SIG-M5 treated with dmso at 0.1 percent for 504 hours (cell line): ENCODE measurements around the gene DMRT3.

ENCODE experiments used
- DNase-seq: peaks from one replicate; lab custom pipeline; 2025; ENCODE audit not compliant: unreplicated experiment; lab: John Stamatoyannopoulos, UW

The DMRT3 gene

GRCh38 chr9:976258-976942 is at the start of gene DMRT3:
Gene DMRT3, plus strand, starts transcription at chr9:976655. Its CDS starts 347 bp downstream, at chr9:977002.
- no peak for DNase-seq

DNA sequence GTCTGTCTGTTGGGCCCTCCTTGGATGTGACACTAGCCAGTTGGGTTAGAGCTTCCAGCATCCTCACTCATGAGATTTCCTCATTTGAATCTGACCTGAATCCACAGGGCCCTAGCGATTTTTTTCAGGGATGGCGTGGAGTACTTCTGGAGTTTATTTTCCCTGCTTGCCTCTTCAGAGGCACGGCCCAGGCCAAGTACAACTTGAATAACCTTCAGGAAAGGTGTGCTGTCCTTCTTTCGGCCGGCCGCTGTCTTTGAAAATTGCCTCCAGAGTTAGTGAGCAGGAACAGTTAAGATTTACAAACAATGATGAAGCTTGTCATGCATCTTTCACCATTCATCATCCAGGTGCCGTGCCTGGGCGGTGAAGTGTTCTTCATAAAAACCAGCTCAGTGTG is 49.5 kb upstream of the DMRT3 start:
- no peak for DNase-seq

GRCh38 chr9:928363-929042 is 48.0 kb upstream of the DMRT3 start:
- peak; percentile 26 for DNase-seq

GRCh38 chr9:929719-930118 is 46.7 kb upstream of the DMRT3 start:
- no peak for DNase-seq

- no peak for DNase-seq
Observed at GRCh38 chr9:933356-933755, 43.1 kb upstream of the DMRT3 start.

- no peak for DNase-seq
Observed at GRCh38 chr9:935348-935965, 41.0 kb upstream of the DMRT3 start.

- DNase-seq = no peak
Observed at GRCh38 chr9:942805-943580, 33.5 kb upstream of the DMRT3 start.

DNA sequence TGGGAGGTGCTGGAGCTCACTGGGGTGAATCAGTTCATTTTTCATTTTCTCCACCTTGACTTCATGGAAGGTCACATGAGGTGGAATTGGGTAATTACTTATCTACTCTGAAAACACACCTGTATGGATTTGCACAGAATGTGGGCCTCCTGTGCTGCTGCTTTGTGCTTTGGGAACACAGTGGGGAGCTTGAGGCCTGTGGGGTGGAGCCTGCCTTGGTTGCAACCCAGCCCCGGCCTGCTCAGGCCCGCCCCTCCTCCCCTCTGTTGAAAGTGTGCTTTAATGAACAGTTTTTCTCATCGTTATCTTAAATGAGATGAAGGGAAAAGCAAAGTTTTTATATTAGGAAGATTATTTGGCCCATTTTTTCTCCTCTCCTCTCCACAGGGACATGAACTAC is 28.5 kb upstream of the DMRT3 start:
- DNase-seq = no peak

GRCh38 chr9:948497-948896 is 28.0 kb upstream of the DMRT3 start:
- DNase-seq = no peak

DNA sequence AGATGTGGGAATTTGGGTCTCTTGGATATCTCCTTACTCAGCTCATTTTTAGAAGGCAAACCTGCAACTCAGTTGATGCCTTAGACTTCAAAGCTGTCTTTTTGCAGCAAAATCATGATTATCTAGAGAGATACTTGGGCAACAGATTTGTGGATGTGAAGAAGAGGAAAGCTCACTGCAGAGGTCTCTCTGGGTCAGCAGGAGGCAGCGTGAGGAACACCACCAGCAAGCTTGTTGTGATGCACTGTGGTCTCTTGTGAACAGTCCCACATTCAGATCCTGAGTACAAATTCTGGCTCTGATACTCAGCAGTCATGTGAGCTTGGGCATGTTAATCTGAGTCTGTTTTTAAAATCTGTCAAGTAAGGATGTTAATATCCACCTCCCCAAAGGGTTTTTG is 26.3 kb upstream of the DMRT3 start:
- no peak for DNase-seq

DNA sequence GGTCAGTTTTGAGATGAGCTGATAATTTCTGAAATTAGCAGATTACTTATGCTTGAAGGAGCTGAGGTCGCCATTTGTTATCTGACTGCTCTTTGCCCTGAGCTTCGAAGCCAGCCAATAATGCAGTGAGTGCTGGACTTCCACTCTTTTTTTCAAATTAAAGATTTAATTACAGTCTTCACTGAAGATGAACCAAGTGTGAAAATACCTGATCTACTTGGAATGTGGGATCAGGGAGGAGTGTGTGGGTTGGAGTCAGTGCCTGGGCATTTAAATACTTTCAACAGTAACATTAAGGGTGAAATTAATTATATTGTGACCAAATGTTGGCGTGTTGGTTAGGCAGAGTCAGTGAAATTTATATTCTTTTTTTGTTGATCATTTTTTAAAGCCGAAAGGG is 23.9 kb upstream of the DMRT3 start:
- DNase-seq = no peak

DNA sequence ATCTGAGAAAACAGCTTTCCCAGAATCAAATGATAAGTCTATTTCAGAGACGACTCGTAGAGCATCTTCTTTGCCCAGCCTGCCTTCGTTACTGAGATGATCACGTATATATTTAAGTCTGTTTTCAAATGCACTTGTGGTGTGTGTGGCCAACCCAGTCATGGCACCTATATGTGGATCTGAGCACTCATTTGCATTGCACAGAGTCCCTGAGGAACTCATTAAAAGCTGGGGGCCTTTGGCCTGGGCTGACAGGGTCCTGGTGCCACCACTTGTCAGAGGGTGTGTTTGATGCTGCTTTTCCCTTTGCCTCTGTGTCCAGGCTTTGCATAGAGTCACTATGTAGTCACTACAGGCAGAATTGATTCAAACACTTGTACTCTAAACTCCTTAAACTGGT is 17.4 kb upstream of the DMRT3 start:
- no peak for DNase-seq

DNA sequence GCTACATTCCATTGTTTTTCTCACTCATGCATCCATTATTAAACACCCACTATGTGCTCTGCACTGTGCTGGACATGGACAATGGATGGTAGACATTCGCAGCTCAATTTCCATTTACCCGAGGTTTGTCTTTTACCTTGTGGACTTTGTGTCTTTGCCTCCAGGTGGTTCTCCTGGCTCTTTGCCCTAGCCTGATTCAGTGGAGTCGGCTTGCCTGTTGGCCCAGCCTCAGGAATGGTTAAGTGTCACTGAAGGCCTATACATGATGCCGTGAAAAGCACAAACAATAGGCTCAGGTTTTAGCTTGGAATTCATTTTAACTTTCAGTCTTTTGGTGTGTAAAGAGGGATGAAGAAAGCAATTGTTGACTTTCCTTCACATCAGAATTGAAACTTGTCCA is 16.5 kb upstream of the DMRT3 start:
- no peak for DNase-seq

DNA sequence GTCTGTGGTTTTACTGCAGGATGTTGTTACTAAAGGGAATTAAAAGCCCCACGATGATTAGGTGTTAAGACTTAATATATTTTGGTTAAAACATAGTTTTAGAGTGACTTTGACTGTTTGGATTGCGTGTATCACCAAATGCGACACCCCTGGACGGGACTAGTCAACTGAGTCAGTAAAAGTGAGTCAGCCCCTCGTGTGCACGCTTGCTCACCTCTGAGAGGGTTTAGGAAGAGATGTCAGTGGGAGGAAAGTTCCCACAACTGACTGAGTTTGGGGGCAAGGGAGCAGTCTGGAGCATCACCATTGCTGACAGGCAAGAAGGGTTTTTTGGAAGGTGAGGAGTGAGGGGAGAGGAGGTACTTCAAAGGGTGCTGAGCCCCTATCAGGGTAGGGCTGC is 14.4 kb upstream of the DMRT3 start:
- DNase-seq = no peak

DNA sequence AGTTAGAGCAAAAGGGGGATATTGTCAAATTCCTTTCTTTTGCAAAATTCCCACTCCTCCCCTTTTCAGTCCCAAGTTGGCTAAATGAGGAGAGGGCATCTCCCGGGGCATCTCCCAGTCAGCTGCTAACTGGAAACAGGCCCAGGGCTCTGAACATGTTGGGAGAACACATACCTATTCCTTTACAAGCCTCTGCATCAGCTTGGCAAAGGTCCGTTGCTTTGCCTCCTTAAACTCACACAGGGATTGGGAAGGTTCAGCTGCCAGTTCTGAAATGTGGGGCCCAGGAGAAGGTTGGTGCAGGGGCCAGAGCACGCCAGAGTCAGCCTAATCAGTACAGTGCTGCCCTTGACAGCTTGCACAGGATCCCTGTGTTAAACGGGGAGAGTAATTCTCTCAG is 11.0 kb upstream of the DMRT3 start:
- DNase-seq = no peak

- DNase-seq = peak; percentile 16
Observed at GRCh38 chr9:966870-967269, 9.6 kb upstream of the DMRT3 start.

GRCh38 chr9:967436-967835 is 9.0 kb upstream of the DMRT3 start:
- no peak for DNase-seq

GRCh38 chr9:967903-968641 is 8.4 kb upstream of the DMRT3 start:
- no peak for DNase-seq

DNA sequence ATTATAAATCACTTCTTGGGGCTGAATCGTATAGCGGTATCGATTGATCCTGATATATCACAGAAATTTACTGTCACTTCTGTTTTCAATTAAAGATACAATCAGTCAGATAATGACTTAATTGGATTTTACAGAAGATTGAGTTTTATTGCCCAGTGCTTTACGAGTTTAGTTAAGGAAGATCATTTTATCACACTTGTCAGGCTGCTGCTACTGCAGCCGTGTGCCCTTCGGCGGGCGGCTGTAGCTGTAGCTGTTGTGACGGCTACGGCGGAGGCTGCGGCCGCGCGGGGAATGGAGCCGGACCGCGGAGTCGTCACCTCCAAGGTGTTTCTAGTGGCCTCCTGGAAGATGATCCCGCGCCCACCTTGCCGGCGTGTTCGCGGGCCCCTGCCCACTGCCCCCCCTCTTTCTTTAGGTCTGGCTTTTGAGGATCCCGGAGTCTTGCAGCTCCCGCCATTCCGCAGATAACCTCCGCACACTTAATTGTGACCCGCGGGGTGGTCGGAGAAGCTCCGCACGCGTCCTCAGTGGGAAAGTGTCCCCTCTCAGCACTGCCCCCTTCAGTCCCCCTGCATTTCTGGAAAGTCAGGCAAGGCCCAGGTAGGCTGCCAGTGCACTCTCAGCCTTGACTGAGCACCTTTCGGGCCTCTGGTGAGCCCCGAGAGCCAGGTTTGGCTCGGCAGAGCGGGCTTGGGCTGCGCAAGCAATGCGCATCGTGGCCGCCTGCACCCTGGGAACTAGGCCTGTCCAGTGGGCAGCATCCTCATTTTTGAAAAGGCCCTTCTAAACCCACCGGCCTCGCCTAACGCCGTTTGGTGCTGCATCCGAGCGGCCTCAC is 6.9 kb upstream of the DMRT3 start:
- no peak for DNase-seq
